PFSK-1 (cell line): ENCODE measurements around the gene FN1.

Source experiments
- FOXP2 ChIP-seq: optimal IDR thresholded peaks from 2 replicates; pipeline ENCODE3; 2011; ENCODE audit warnings: borderline replicate concordance, control low read depth, inconsistent platforms; ENCODE audit not compliant: insufficient read depth; ENCODE audit errors: extremely low read length, extremely low read depth
- POLR2AphosphoS5 ChIP-seq: IDR thresholded peaks from 2 replicates; pipeline ENCODE4 v1.6.1; 2012; ENCODE audit warnings: low read depth, mild to moderate bottlenecking, control low read depth, low read length, moderate library complexity
- REST ChIP-seq, 2 experiments: IDR thresholded peaks; 2 replicates each; pipeline versions ENCODE4 v1.6.1 to v1.8.0; 2011 to 2012; ENCODE audit warnings: low read depth in 2 of 2, low read length in 2 of 2, control low read depth in 1 of 2, inconsistent platforms in 1 of 2, mild to moderate bottlenecking in 1 of 2, moderate library complexity in 1 of 2; ENCODE audit not compliant: insufficient read depth in 1 of 2
- SIN3A ChIP-seq: IDR thresholded peaks from 2 replicates; pipeline ENCODE4 v1.6.1; 2012; ENCODE audit warnings: mild to moderate bottlenecking, low read length, moderate library complexity, borderline replicate concordance; ENCODE audit not compliant: insufficient read depth
- TAF1 ChIP-seq: IDR thresholded peaks from 2 replicates; pipeline ENCODE4 v1.6.1; 2012; ENCODE audit warnings: low read length, control low read depth, borderline replicate concordance; ENCODE audit not compliant: insufficient read depth

- TF ChIP-seq SIN3A: no peak
- TF ChIP-seq POLR2AphosphoS5: no peak
- no peak for TF ChIP-seq TAF1
- TF ChIP-seq REST (IDR thresholded peaks at IDR 0.05; ENCODE audit: insufficient read depth in 1 of 2, low read depth in 2 of 2, low read length in 2 of 2): no peak
- TF ChIP-seq FOXP2: no peak
Measured at GRCh38 chr2:215356334-215356947, 79.4 kb downstream of the FN1 start.
